Iris pigment epithelial cell (primary cell): Measurements from ENCODE around the gene ELK3.
"Not testable (repeated sequence)": the region's sequence is repeated elsewhere in the genome, so short reads cannot be mapped to it uniquely, and the experiment has no call there.

Source experiments
- DNase-seq: peaks from one replicate; pipeline ENCODE4 v3.0.0-alpha.2; 2011; ENCODE audit warnings: low read depth

The ELK3 gene

GRCh38 chr12:96310067-96310466 lies 115.9 kb downstream of the ELK3 start:
- DNase-seq: no peak

GRCh38 chr12:96311191-96311590 lies 117.0 kb downstream of the ELK3 start:
- no peak for DNase-seq

GRCh38 chr12:96313606-96314005 lies 119.4 kb downstream of the ELK3 start:
- DNase-seq: no peak

GRCh38 chr12:96314723-96315122 lies 120.5 kb downstream of the ELK3 start:
- DNase-seq: no peak

- DNase-seq: not testable (repeated sequence)
These were observed 121.7 kb downstream of the ELK3 start for GRCh38 chr12:96315741-96316481.

- DNase-seq: not testable (repeated sequence)
These were observed 123.6 kb downstream of the ELK3 start for GRCh38 chr12:96317801-96318200.
